HepG2 (cell line): Measurements from ENCODE around the gene RSPH9. TPM values are rescaled to one million over a fixed set of nuclear protein-coding genes. Genes with fewer than 3 reads are reported as not detected.

Experiments used
- NONO ChIP-seq, 2 experiments: fragments of 450-650 bp in 1 of 2; sonication (generic) in 1 of 2; formaldehyde crosslinking in 1 of 2; IDR thresholded peaks in 1 of 2; conservative IDR thresholded peaks in 1 of 2; 2 replicates each; pipeline versions ENCODE4 v1.6.1 to v1.8.0; 2017 to 2022; ENCODE audit warnings: mild to moderate bottlenecking in 1 of 2, missing genetic modification reagents in 1 of 2, moderate library complexity in 1 of 2
- POLR2G ChIP-seq: fragments of 200-400 bp; formaldehyde crosslinking; IDR thresholded peaks from 2 replicates; pipeline ENCODE4 v1.6.1; 2018; ENCODE audit warnings: mild to moderate bottlenecking, low read depth, low read length, moderate library complexity
- ZNF343 ChIP-seq: sonication (generic); formaldehyde crosslinking; IDR thresholded peaks from 2 replicates; pipeline ENCODE4 v1.4.0; 2020; ENCODE audit warnings: mild to moderate bottlenecking, missing genetic modification reagents
- ZNF510 ChIP-seq: sonication (generic); formaldehyde crosslinking; IDR thresholded peaks from 2 replicates; pipeline ENCODE4 v1.4.0; 2020; ENCODE audit warnings: low read depth, mild to moderate bottlenecking, missing genetic modification reagents
- ZNF557 ChIP-seq: sonication (generic); formaldehyde crosslinking; IDR thresholded peaks from 2 replicates; pipeline ENCODE4 v1.4.0; 2020; ENCODE audit warnings: missing genetic modification reagents
- ZNF674 ChIP-seq: sonication (generic); formaldehyde crosslinking; IDR thresholded peaks from 2 replicates; pipeline ENCODE4 v1.5.0; 2020; ENCODE audit warnings: low read depth, mild to moderate bottlenecking, missing genetic modification reagents
- polyA plus RNA-seq, 8 experiments: library from polyadenylated mRNA; depleted of rRNA in 3 of 8; stranded (reverse) in 7 of 8; unstranded in 1 of 8; fragments of >200 nt; fragmentation: Illumina TruSeq in 4 of 8; extraction: Trizol in 4 of 8; gene quantifications; 2 replicates each; pipeline versions ENCODE4 v1.2.1 to v1.2.3, GENCODE V29; 2011 to 2016; ENCODE audit warnings: low read depth in 4 of 8, missing spikeins in 1 of 8, mixed read lengths in 1 of 8; ENCODE audit not compliant: insufficient read depth in 1 of 8
- total RNA-seq, 5 experiments: library from RNA; depleted of rRNA; stranded (reverse); fragments of >200 nt; fragmentation: Illumina TruSeq; extraction: Trizol; gene quantifications; 2 replicates each; pipeline ENCODE4 v1.2.3, GENCODE V29; 2016; ENCODE audit warnings: low read depth in 1 of 5
- TF ChIP-seq, protein P1 (sequence below): IDR thresholded peaks from 2 replicates; pipeline ENCODE4 v1.6.1; 2016; ENCODE audit warnings: missing biosample characterization, missing genetic modification reagents, low read depth
- TF ChIP-seq, protein P2 (sequence below): IDR thresholded peaks from 2 replicates; pipeline ENCODE4 v1.6.1; 2016; ENCODE audit warnings: missing compliant biosample characterization, missing genetic modification reagents, borderline replicate concordance
- TF ChIP-seq, protein P3 (sequence below): sonication (generic); formaldehyde crosslinking; IDR thresholded peaks from 2 replicates; pipeline ENCODE4 v1.4.0; 2020; ENCODE audit warnings: missing genetic modification reagents
- TF ChIP-seq, protein P4 (sequence below): sonication (generic); formaldehyde crosslinking; IDR thresholded peaks from 2 replicates; pipeline ENCODE4 v1.5.0; 2020; ENCODE audit warnings: mild to moderate bottlenecking, missing genetic modification reagents
- TF ChIP-seq, protein P5 (sequence below): sonication (generic); formaldehyde crosslinking; conservative IDR thresholded peaks from 2 replicates; pipeline ENCODE4 v1.4.0; 2020; ENCODE audit warnings: mild to moderate bottlenecking, missing genetic modification reagents, moderate library complexity

Gene RSPH9
- total and polyA plus RNA-seq, 2 of the 13 experiments (the other 11 are each of a cell fraction or from before 2014, with no cell fraction given), result 0.04 TPM; not detected in 1

DNA sequence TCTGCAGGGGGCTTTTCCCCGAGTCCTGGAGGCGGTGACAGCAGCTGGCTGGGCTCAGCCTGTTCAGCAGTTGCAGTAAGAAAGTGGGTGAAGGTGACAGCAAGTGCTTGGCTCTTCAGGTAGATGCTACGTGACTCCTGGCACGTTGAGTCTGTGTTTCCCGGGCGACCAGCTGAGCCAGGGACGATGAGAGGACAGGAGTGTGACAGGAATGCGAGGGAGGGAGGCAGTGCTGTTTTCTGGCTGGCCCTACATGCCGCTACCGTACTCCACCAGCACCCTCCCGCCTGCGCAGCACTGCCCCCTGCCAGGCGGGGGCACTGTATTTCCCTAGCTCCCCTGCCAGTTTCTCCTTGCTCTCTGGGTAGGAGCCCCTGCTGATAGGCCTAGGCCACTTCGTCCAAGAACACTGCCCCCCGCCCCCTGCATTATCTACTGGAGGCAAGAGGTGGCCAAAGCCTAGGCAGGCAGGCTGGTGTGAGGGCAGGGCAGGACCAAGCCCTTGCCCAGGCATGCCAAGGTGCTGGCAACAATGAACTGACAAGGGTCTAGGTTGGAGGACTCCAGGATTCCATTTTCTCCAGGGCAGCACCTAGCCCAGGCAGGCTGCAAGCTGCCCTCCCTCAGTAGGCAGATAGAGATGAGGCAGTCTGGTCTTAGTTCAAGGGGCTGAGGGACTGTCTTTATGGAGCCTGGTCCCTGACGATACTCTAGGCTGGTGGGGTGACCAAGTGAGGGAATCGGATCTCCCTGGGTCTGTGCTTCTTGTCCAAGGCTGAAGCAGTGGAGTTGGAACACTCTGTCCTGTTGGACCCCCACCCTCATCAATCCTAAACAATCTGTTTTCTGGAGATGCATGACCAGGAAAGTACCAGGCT is 23.6 kb downstream of the RSPH9 start (continued):
- TF ChIP-seq, protein P1, sequence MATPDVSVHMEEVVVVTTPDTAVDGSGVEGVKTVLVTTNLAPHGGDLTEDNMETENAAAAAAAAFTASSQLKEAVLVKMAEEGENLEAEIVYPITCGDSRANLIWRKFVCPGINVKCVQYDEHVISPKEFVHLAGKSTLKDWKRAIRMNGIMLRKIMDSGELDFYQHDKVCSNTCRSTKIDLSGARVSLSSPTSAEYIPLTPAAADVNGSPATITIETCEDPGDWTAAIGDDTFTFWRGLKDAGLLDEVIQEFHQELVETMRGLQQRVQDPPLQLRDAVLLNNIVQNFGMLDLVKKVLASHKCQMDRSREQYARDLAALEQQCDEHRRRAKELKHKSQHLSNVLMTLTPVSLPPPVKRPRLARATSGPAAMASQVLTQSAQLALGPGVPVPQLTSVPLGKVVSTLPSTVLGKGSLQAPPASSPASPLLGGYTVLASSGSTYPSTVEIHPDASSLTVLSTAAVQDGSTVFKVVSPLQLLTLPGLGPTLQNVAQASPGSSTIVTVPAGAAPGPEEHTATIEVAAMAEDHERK (CRISPR knock-in tag), result no peak
- TF ChIP-seq ZNF343, result peak; percentile 87
- TF ChIP-seq, protein P2, sequence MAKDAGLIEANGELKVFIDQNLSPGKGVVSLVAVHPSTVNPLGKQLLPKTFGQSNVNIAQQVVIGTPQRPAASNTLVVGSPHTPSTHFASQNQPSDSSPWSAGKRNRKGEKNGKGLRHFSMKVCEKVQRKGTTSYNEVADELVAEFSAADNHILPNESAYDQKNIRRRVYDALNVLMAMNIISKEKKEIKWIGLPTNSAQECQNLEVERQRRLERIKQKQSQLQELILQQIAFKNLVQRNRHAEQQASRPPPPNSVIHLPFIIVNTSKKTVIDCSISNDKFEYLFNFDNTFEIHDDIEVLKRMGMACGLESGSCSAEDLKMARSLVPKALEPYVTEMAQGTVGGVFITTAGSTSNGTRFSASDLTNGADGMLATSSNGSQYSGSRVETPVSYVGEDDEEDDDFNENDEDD, result 0 out of 2 replicates have a peak, but pooled peaks have one; percentile 31
- TF ChIP-seq, protein P3, sequence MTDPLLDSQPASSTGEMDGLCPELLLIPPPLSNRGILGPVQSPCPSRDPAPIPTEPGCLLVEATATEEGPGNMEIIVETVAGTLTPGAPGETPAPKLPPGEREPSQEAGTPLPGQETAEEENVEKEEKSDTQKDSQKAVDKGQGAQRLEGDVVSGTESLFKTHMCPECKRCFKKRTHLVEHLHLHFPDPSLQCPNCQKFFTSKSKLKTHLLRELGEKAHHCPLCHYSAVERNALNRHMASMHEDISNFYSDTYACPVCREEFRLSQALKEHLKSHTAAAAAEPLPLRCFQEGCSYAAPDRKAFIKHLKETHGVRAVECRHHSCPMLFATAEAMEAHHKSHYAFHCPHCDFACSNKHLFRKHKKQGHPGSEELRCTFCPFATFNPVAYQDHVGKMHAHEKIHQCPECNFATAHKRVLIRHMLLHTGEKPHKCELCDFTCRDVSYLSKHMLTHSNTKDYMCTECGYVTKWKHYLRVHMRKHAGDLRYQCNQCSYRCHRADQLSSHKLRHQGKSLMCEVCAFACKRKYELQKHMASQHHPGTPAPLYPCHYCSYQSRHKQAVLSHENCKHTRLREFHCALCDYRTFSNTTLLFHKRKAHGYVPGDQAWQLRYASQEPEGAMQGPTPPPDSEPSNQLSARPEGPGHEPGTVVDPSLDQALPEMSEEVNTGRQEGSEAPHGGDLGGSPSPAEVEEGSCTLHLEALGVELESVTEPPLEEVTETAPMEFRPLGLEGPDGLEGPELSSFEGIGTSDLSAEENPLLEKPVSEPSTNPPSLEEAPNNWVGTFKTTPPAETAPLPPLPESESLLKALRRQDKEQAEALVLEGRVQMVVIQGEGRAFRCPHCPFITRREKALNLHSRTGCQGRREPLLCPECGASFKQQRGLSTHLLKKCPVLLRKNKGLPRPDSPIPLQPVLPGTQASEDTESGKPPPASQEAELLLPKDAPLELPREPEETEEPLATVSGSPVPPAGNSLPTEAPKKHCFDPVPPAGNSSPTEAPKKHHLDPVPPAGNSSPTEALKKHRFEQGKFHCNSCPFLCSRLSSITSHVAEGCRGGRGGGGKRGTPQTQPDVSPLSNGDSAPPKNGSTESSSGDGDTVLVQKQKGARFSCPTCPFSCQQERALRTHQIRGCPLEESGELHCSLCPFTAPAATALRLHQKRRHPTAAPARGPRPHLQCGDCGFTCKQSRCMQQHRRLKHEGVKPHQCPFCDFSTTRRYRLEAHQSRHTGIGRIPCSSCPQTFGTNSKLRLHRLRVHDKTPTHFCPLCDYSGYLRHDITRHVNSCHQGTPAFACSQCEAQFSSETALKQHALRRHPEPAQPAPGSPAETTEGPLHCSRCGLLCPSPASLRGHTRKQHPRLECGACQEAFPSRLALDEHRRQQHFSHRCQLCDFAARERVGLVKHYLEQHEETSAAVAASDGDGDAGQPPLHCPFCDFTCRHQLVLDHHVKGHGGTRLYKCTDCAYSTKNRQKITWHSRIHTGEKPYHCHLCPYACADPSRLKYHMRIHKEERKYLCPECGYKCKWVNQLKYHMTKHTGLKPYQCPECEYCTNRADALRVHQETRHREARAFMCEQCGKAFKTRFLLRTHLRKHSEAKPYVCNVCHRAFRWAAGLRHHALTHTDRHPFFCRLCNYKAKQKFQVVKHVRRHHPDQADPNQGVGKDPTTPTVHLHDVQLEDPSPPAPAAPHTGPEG (CRISPR knock-in tag), result no peak
- 0 out of 2 replicates have a peak, but pooled peaks have one; percentile 80 for TF ChIP-seq ZNF557 (CRISPR knock-in tag)
- TF ChIP-seq ZNF510 (CRISPR knock-in tag), result peak; percentile 65; the same call in 1 of the 2 replicates
- TF ChIP-seq, protein P4, sequence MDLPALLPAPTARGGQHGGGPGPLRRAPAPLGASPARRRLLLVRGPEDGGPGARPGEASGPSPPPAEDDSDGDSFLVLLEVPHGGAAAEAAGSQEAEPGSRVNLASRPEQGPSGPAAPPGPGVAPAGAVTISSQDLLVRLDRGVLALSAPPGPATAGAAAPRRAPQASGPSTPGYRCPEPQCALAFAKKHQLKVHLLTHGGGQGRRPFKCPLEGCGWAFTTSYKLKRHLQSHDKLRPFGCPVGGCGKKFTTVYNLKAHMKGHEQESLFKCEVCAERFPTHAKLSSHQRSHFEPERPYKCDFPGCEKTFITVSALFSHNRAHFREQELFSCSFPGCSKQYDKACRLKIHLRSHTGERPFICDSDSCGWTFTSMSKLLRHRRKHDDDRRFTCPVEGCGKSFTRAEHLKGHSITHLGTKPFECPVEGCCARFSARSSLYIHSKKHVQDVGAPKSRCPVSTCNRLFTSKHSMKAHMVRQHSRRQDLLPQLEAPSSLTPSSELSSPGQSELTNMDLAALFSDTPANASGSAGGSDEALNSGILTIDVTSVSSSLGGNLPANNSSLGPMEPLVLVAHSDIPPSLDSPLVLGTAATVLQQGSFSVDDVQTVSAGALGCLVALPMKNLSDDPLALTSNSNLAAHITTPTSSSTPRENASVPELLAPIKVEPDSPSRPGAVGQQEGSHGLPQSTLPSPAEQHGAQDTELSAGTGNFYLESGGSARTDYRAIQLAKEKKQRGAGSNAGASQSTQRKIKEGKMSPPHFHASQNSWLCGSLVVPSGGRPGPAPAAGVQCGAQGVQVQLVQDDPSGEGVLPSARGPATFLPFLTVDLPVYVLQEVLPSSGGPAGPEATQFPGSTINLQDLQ (CRISPR knock-in tag), result no peak
- TF ChIP-seq, protein P5, sequence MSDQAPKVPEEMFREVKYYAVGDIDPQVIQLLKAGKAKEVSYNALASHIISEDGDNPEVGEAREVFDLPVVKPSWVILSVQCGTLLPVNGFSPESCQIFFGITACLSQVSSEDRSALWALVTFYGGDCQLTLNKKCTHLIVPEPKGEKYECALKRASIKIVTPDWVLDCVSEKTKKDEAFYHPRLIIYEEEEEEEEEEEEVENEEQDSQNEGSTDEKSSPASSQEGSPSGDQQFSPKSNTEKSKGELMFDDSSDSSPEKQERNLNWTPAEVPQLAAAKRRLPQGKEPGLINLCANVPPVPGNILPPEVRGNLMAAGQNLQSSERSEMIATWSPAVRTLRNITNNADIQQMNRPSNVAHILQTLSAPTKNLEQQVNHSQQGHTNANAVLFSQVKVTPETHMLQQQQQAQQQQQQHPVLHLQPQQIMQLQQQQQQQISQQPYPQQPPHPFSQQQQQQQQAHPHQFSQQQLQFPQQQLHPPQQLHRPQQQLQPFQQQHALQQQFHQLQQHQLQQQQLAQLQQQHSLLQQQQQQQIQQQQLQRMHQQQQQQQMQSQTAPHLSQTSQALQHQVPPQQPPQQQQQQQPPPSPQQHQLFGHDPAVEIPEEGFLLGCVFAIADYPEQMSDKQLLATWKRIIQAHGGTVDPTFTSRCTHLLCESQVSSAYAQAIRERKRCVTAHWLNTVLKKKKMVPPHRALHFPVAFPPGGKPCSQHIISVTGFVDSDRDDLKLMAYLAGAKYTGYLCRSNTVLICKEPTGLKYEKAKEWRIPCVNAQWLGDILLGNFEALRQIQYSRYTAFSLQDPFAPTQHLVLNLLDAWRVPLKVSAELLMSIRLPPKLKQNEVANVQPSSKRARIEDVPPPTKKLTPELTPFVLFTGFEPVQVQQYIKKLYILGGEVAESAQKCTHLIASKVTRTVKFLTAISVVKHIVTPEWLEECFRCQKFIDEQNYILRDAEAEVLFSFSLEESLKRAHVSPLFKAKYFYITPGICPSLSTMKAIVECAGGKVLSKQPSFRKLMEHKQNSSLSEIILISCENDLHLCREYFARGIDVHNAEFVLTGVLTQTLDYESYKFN (CRISPR knock-in tag), result peak; percentile 77
- peak; percentile 73 for TF ChIP-seq POLR2G
- TF ChIP-seq ZNF674 (CRISPR knock-in tag), result no peak
- TF ChIP-seq NONO (IDR thresholded peaks at IDR 0.05), result no peak
- TF ChIP-seq NONO (CRISPR knock-in tag; conservative IDR thresholded peaks at IDR 0.05), result peak; percentile 73
